ENCODE results near the gene RAB33B.
A peak's percentile ranks its signal among the peaks of the same experiment; 100 is the strongest.
"Not testable (repeated sequence)": the region's sequence is repeated elsewhere in the genome, so short reads cannot be mapped to it uniquely, and the experiment has no call there.

Gene RAB33B

GRCh38 chr4:139454111-139455045, at the start of gene RAB33B:
RAB33B (plus strand) TSS chr4:139454121; CDS start chr4:139454196, 75 bp downstream.
- ATAC-seq = no peak

GRCh38 chr4:139410312-139410711, 43.6 kb upstream of the RAB33B start:
- ATAC-seq = no peak

- ATAC-seq = not testable (repeated sequence)
Observed at GRCh38 chr4:139414671-139415210, 39.2 kb upstream of the RAB33B start.

- no peak for ATAC-seq
Observed at GRCh38 chr4:139416073-139416673, 37.7 kb upstream of the RAB33B start.

- no peak for ATAC-seq
Observed at GRCh38 chr4:139419388-139419914, 34.5 kb upstream of the RAB33B start.

- no peak for ATAC-seq
Observed at GRCh38 chr4:139420652-139421051, 33.3 kb upstream of the RAB33B start.

- no peak for ATAC-seq
Observed at GRCh38 chr4:139436122-139436521, 17.8 kb upstream of the RAB33B start.

- ATAC-seq = no peak
Observed at GRCh38 chr4:139438141-139438540, 15.8 kb upstream of the RAB33B start.

- no peak for ATAC-seq
Observed at GRCh38 chr4:139441029-139441428, 12.9 kb upstream of the RAB33B start.

GRCh38 chr4:139443661-139444060, 10.3 kb upstream of the RAB33B start:
- no peak for ATAC-seq

GRCh38 chr4:139444881-139445280, 9.0 kb upstream of the RAB33B start:
- ATAC-seq = not testable (repeated sequence)

- ATAC-seq = not testable (repeated sequence)
Observed at GRCh38 chr4:139447078-139447477, 6.8 kb upstream of the RAB33B start.

- no peak for ATAC-seq
Observed at GRCh38 chr4:139450586-139450985, 3.3 kb upstream of the RAB33B start.

GRCh38 chr4:139451997-139452396, 1.9 kb upstream of the RAB33B start:
- ATAC-seq = no peak

GRCh38 chr4:139453041-139453370, 915 bp upstream of the RAB33B start:
- peak; percentile 46 to 54 for ATAC-seq

GRCh38 chr4:139453371-139454110, 380 bp upstream of the RAB33B start:
- peak; percentile 90 to 92 for ATAC-seq

- no peak for ATAC-seq
Observed at GRCh38 chr4:139455126-139455538, 1.2 kb downstream of the RAB33B start.

- ATAC-seq = no peak
Observed at GRCh38 chr4:139457318-139457717, 3.4 kb downstream of the RAB33B start.

- no peak for ATAC-seq
Observed at GRCh38 chr4:139458543-139458942, 4.6 kb downstream of the RAB33B start.

GRCh38 chr4:139458999-139459398, 5.1 kb downstream of the RAB33B start:
- no peak for ATAC-seq

GRCh38 chr4:139460565-139460964, 6.6 kb downstream of the RAB33B start:
- ATAC-seq = no peak

- no peak for ATAC-seq
Observed at GRCh38 chr4:139461022-139461628, 7.2 kb downstream of the RAB33B start.
